Measurements from ENCODE around the gene ASAP3. TPM values are rescaled to one million over a fixed set of nuclear protein-coding genes. Genes with fewer than 3 reads are reported as not detected.

ASAP3 gene
- polyA plus RNA-seq, 12 donors, result 28.5 to 64.5 (median 51.3) TPM; not detected in 1

Other genes with a start within 250 kb of the ASAP3 start
- 100 to 1,000 TPM in 11 of 12 donors, not detected in 1; 113 to 257 (median 151) TPM for gene HNRNPR, start 139.9 kb downstream of the ASAP3 start, polyA plus RNA-seq (ENCODE audit: insufficient read length in 12 of 12)
- 10 to 100 TPM in 11 of 12 donors, not detected in 1; 37.4 to 55.5 (median 48.8) TPM for gene ZNF436, start 114.3 kb downstream of the ASAP3 start, polyA plus RNA-seq (ENCODE audit: insufficient read length in 12 of 12)
- 1,000 to 10,000 TPM in 1 of 12 donors, 100 to 1,000 TPM in 11; 189 to 1,418 (median 361) TPM for gene TCEA3, start 59.4 kb downstream of the ASAP3 start, polyA plus RNA-seq (ENCODE audit: insufficient read length in 12 of 12)
- gene E2F2, start 47.1 kb upstream of the ASAP3 start, polyA plus RNA-seq (ENCODE audit: insufficient read length in 12 of 12), result 1 to 10 TPM in 11 of 12 donors, not detected in 1; 2.0 to 7.1 (median 4.4) TPM
- gene ID3, start 75.3 kb upstream of the ASAP3 start, polyA plus RNA-seq (ENCODE audit: insufficient read length in 12 of 12), result 10 to 100 TPM in 11 of 12 donors, not detected in 1; 38.4 to 74.6 (median 61.2) TPM
- gene RPL11, start 207.6 kb upstream of the ASAP3 start, polyA plus RNA-seq (ENCODE audit: insufficient read length in 12 of 12), result 1,000 to 10,000 TPM in 11 of 12 donors, not detected in 1; 2,755 to 4,003 (median 2,978) TPM